ENCODE measurements around the gene TTC7B. TPM values are rescaled to one million over a fixed set of nuclear protein-coding genes. Genes with fewer than 3 reads are reported as not detected.

TTC7B gene
- polyA plus RNA-seq, 1 donor from 2014 or later: 19.9 TPM

- Histone ChIP-seq H3K9ac (ENCODE audit: low read length) (no peak overlapping the region), H4K20me1 (ENCODE audit: insufficient read depth) (no peaks in the 10 kb centered on the region), H3K9me3 (ENCODE audit: low read length) (no peaks in the 10 kb centered on the region), H2AFZ (ENCODE audit: low read depth, low read length) (no peak overlapping the region), H3K27me3 (ENCODE audit: insufficient read depth, low read depth, low read length) (no peaks in the 10 kb centered on the region), H3K27ac (ENCODE audit: low read length) (no peak overlapping the region), H3K9me2 (ENCODE audit: insufficient read depth, low read length) (no peaks in the 10 kb centered on the region), H3K36me3 (ENCODE audit: insufficient read depth, low read length) (no peaks in the 10 kb centered on the region), H3K79me2 (replicated peaks; ENCODE audit: insufficient read depth, low read length) (no peaks in the 10 kb centered on the region), H3F3A (ENCODE audit: insufficient read depth, low read length, poor library complexity, severe bottlenecking) (no peaks in the 10 kb centered on the region), H3K4me2 (ENCODE audit: low read length) (no peak overlapping the region), H3K4me3 (ENCODE audit: low read length) (no peak overlapping the region)
- TF ChIP-seq EP300 (conservative IDR thresholded peaks at IDR 0.05; ENCODE audit: poor library complexity, severe bottlenecking) (no peak), REST (IDR thresholded peaks at IDR 0.05; ENCODE audit: borderline replicate concordance) (no peak), CTCF (IDR thresholded peaks at IDR 0.05; ENCODE audit: poor library complexity, severe bottlenecking) (no peak), POLR2AphosphoS5 (IDR thresholded peaks at IDR 0.05) (no peak), RAD21 (conservative IDR thresholded peaks at IDR 0.05) (no peak), SMC3 (conservative IDR thresholded peaks at IDR 0.05; ENCODE audit: poor library complexity) (no peak), EZH2 (IDR thresholded peaks at IDR 0.05; ENCODE audit: borderline replicate concordance, insufficient read depth, low read length, poor library complexity, severe bottlenecking) (no peak), MXI1 (conservative IDR thresholded peaks at IDR 0.05; ENCODE audit: poor library complexity, severe bottlenecking) (no peak), TAF1 (IDR thresholded peaks at IDR 0.05; ENCODE audit: low read depth) (no peak)
These were observed 192.0 kb downstream of the TTC7B start for GRCh38 chr14:90624227-90624626.

- no peak overlapping the region for H3K4me3 ChIP-seq (ENCODE audit: low read length)
- no peak overlapping the region for H3K9ac ChIP-seq (ENCODE audit: low read length)
- no peaks in the 10 kb centered on the region for H4K20me1 ChIP-seq (ENCODE audit: insufficient read depth)
- no peaks in the 10 kb centered on the region for H3K9me2 ChIP-seq (ENCODE audit: insufficient read depth, low read length)
- no peaks in the 10 kb centered on the region for H3K9me3 ChIP-seq (ENCODE audit: low read length)
- no peaks in the 10 kb centered on the region for H3K27me3 ChIP-seq (ENCODE audit: insufficient read depth, low read depth, low read length)
- H3K27ac ChIP-seq (ENCODE audit: low read length): no peak overlapping the region
- H3F3A ChIP-seq (ENCODE audit: insufficient read depth, low read length, poor library complexity, severe bottlenecking): no peaks in the 10 kb centered on the region
- TF ChIP-seq REST (IDR thresholded peaks at IDR 0.05; ENCODE audit: borderline replicate concordance) (no peak), EZH2 (IDR thresholded peaks at IDR 0.05; ENCODE audit: borderline replicate concordance, insufficient read depth, low read length, poor library complexity, severe bottlenecking) (no peak), CTCF (IDR thresholded peaks at IDR 0.05; ENCODE audit: poor library complexity, severe bottlenecking) (no peak), RAD21 (conservative IDR thresholded peaks at IDR 0.05) (no peak), SMC3 (conservative IDR thresholded peaks at IDR 0.05; ENCODE audit: poor library complexity) (no peak), POLR2AphosphoS5 (IDR thresholded peaks at IDR 0.05) (no peak), TAF1 (IDR thresholded peaks at IDR 0.05; ENCODE audit: low read depth) (no peak), EP300 (conservative IDR thresholded peaks at IDR 0.05; ENCODE audit: poor library complexity, severe bottlenecking) (no peak), MXI1 (conservative IDR thresholded peaks at IDR 0.05; ENCODE audit: poor library complexity, severe bottlenecking) (no peak)
- H3K4me2 ChIP-seq (ENCODE audit: low read length): no peak overlapping the region
- H3K79me2 ChIP-seq (replicated peaks; ENCODE audit: insufficient read depth, low read length): no peaks in the 10 kb centered on the region
- no peaks in the 10 kb centered on the region for H3K36me3 ChIP-seq (ENCODE audit: insufficient read depth, low read length)
- H2AFZ ChIP-seq (ENCODE audit: low read depth, low read length): no peak overlapping the region
These were observed 195.0 kb downstream of the TTC7B start for GRCh38 chr14:90621201-90621600.
